Ramos (cell line): ENCODE results near the gene SHISAL2B.
"Not testable (repeated sequence)": the region's sequence is repeated elsewhere in the genome, so short reads cannot be mapped to it uniquely, and the experiment has no call there.

Source experiments
- in situ Hi-C: fragments of 300-500 bp; cut with MboI; formaldehyde crosslinking; loops from one replicate; pipeline ENCODE4 v1.14.3; 2022; ENCODE audit warnings: low sequenced_read_pairs; ENCODE audit not compliant: unreplicated experiment

Gene SHISAL2B

GRCh38 chr5:64690417-64691151, at the start of gene SHISAL2B:
SHISAL2B (plus strand) TSS chr5:64690503; CDS start chr5:64690624, 121 bp downstream.
- in situ Hi-C loops: no loop called here

GRCh38 chr5:64644831-64645230, 45.5 kb upstream of the SHISAL2B start:
- in situ Hi-C loops: no loop called here

DNA sequence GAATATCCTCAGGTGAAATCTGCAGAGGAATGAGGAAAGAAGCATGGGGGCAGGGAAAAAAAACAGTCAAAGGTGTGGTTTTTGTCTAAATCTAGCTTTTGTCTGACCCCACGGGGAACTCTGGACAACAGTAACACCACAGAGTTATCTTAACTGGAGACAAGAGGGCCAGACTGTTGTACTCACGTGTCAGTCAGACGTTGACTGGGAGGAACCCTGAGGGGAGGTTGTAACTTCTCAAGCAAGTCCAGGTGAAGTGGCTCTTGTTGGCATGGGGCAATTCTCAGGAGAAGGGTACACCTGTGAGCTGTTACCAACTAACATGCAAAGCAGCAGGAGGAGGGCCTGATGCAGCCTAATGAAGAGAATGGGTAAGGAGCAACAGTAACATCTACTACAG, 44.1 kb upstream of the SHISAL2B start:
- in situ Hi-C loops: no loop called here

DNA sequence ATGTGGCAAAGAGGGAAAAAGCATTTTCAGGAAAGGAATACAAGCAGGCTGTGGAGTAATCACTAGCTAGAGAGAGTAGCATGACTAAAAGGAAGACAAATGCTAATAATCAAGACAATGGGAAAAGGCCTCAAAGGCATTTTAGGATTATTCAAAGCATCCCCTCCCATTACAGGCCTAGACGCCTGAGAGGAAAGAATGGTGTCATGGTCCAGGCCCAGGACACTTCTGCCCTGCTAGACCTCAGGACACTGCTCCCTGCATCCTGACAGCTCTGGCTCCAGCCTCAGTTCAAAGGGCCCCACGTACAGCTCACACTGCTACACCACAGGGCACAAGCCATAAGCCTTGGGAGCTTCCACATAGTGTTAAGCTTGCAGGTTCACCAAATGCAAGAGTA, 40.8 kb upstream of the SHISAL2B start:
- in situ Hi-C loops: no loop called here

GRCh38 chr5:64653766-64654560, 36.3 kb upstream of the SHISAL2B start:
- in situ Hi-C loops: no loop called here

- in situ Hi-C loops: no loop called here
Observed at GRCh38 chr5:64654561-64654938, 35.8 kb upstream of the SHISAL2B start.

DNA sequence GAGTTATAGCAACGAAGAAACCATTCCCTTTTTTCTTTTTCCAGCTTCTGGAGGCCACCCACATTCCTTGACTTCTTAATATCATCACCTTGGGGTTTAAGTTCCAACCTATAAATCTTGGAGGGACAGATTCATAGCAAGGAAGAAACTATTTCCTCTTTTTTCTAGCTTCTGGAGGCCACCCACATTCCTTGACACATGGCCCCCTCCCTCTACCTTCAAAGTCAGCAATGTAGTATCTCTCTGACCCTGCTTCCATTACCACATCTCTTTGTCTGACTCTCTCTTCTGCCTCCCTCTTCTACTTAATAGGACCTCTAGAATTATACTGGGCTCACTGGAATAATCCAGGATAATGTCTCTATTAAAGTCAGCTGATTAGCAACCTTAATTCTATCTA, 34.7 kb upstream of the SHISAL2B start:
- in situ Hi-C loops: no loop called here

- in situ Hi-C loops: no loop called here
Observed at GRCh38 chr5:64659289-64659688, 31.0 kb upstream of the SHISAL2B start.

DNA sequence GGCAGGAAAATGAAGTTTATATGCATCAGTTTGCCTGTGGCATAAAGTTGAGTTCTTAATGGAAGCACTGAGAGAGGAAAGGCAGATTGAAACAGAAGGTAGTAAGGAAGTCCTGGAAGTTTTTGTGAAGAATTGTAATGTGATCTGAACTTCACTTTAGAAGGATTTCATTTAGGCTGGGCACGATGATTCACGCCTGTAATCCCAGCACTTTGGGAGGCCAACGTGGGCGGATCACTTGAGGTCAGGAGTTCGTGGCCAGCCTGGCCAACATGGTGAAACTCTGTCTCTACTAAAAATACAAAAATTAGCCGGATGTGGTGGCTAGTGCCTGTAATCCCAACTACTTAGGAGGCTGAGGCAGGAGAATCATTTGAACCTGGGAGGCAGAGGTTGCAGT, 27.1 kb upstream of the SHISAL2B start:
- in situ Hi-C loops: not testable (repeated sequence)

- in situ Hi-C loops: no loop called here
Observed at GRCh38 chr5:64665243-64665642, 25.1 kb upstream of the SHISAL2B start.

GRCh38 chr5:64666078-64666477, 24.2 kb upstream of the SHISAL2B start:
- in situ Hi-C loops: no loop called here

DNA sequence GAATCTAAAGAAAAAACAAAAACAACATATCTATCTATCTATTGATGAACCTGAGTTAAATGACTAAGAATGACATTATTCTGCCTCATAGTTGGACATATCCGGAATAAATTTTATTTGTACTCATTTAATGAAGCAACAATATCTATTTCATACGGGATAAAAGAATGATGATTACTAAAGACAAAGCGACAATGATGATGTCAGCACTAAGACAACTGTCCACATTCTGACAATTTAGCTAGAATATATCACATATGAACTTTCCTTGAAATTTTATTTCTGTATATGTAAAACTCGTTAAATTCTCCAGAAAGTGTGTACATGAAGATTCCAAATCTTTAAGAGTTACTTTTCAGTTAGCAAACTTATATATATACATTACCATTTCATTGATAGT, 23.2 kb upstream of the SHISAL2B start:
- in situ Hi-C loops: no loop called here

- in situ Hi-C loops: no loop called here
Observed at GRCh38 chr5:64670277-64670676, 20.0 kb upstream of the SHISAL2B start.

DNA sequence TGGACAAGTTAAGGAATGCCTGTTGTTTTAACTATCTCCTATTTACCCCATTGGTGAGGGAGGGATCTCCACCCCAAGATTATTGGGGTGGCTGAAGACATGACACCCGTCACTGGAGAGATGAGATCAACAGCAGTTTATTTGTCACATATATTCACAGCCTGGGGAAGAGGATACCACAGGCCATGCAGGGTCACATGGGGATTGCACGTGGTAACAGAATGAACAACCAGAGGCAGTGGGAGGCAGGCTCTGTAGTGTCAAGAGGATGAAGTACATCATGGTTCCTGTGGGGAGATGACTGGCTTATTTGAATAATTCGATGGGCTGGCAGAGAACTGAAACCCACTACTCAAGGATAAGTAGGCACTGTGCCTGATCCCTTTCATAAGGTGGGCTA, 18.6 kb upstream of the SHISAL2B start:
- in situ Hi-C loops: no loop called here

DNA sequence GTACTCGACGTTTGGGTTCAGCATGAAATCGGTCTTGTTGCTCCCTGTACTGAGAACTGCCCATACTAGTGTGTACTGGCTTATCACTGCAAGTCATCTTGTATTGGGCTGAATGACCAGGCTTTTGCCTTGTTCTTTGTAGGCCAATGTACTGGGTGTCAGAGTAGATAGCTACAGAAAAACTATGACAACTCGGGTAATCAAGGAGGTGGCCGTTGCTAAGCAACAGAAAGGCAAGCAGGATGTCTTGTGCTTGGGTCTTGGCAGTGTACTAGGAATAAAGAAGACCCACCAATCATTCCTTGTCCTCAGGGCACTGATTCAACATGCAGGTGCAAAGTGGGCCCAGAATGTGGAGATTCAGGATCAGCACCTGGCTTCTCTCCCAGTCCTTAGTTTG, 11.9 kb upstream of the SHISAL2B start:
- in situ Hi-C loops: no loop called here

DNA sequence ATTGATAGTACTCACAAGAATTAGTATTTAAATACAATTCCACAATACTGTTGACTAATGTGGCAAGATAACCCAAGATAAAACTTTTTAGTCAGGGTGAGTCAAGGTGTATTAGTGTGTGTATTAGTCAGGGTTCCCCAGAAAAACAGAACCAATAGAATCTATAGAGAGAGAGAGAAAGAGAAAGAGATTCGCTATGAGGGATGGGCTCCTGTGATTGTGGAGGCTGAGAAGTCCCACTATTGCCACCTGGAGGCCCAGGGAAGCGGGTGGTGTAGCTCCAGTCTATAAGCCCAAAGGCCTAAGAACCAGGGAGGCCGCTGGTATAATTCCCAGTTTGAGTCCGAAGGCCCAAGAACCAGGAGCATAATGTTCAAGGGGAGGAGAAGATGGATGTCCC, 10.0 kb upstream of the SHISAL2B start:
- in situ Hi-C loops: no loop called here

GRCh38 chr5:64682608-64683007, 7.7 kb upstream of the SHISAL2B start:
- in situ Hi-C loops: no loop called here

DNA sequence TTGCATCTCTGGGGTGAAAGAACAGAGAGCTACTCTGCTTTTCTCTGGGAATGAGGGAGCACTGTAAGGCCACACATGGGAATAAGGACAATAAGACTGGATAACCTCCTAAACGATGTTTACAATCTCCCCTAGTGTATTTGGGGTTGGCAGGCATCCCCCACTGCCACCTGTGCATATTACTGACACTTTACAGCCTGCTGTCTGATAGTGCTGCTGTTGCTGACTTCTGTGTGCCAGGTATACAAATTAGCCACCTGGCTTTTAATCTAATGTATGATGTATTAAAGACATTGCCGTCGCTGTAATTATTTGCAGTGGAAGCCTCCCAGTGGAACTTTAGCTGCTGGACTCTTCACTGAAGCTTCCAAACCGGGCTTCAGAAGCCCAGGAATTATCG, 4.4 kb upstream of the SHISAL2B start:
- in situ Hi-C loops: no loop called here

DNA sequence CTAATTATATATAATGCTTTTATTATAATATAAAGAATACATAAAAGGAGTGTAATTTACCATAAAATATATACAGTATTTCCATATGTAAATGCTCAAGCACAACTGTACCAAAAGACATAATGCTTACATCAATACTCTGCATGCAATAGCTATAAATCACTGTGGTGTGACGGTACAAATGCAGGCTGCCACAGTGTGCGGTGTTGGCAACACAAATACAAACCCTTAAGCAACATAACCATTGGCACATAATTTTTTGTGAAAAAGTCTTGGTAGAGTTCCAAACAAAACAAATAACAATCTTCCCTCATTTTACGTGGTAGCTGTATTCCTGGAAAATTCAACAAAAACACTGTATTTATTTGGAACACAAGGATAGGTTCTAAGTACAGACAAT, 1.9 kb upstream of the SHISAL2B start:
- in situ Hi-C loops: no loop called here

GRCh38 chr5:64688965-64689364, 1.3 kb upstream of the SHISAL2B start:
- in situ Hi-C loops: no loop called here

GRCh38 chr5:64690104-64690416, 243 bp upstream of the SHISAL2B start:
- in situ Hi-C loops: no loop called here

DNA sequence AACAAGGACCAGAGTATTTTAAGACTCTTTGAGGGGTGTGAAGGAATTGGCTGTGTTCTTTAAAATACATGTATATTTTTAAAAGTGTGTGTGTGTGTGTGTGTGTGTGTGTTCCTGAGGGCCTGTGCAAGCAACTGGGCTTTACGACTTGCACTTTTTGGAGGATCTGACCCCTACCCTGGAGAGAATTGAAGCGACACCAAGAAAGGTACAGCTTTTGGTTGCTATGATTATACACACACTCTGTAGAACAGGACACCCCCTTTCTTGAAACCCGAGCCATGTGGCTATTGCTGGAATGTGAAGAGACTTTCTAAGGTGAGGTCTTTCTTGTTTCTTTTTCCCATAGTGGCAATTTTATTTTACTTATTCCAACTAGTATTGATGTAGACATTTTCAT, 988 bp downstream of the SHISAL2B start:
- in situ Hi-C loops: no loop called here
